ENCODE measurements around the gene LBH. TPM values are rescaled to one million over a fixed set of nuclear protein-coding genes. Genes with fewer than 3 reads are reported as not detected.
A peak's percentile ranks its signal among the peaks of the same experiment; 100 is the strongest.
"Not testable (repeated sequence)": the region's sequence is repeated elsewhere in the genome, so short reads cannot be mapped to it uniquely, and the experiment has no call there.

LBH gene
- total and polyA plus RNA-seq, 3 experiments from 2014 or later: 115 to 156 (median 121) TPM

GRCh38 chr2:30268296-30268871 is 37.0 kb downstream of the LBH start:
- no peak overlapping the region for H3K27ac ChIP-seq (ENCODE audit: low read depth, low read length)

DNA sequence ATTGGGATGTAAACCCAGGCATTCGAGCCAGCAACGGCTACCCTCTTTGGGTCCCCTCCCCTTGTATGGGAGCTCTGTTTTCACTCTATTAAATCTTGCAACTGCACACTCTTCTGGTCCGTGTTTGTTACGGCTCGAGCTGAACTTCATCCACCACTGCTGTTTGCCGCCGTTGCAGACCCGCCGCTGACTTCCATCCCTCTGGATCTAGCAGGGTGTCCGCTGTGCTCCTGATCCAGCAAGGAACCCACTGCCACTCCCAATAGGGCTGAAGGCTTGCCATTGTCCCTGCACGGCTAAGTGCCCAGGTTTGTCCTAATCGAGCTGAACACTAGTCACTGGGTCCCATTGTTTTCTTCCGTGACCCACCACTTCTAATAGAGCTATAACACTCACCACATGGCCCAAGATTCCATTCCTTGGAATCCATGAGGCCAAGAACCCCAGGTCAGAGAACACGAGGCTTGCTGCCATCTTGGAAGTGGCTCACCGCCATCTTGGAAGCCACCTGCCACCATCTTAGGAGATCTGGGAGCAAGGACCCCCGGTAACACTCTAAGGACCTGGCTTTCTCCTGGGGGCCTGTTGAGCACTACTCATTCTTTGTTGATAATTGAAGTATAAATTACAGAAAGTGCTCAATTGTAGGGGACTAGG is 37.9 kb downstream of the LBH start:
- peaks cover 52 to 70% (median 61%) of the 10 kb centered on the region in 3 donors for H3K4me1 Mint-ChIP-seq
- POLR2A ChIA-PET; H3K9me3 Mint-ChIP-seq; H3K27ac ChIP-seq (ENCODE audit: low read depth, low read length); H3K9me3 ChIP-seq (ENCODE audit: low read length); H3K36me3 Mint-ChIP-seq; H3K4me3 ChIP-seq (ENCODE audit: low read length); DNase-seq; H3K27me3 ChIP-seq (ENCODE audit: insufficient read depth, low read length, poor library complexity, severe bottlenecking); H3K36me3 ChIP-seq (ENCODE audit: insufficient read depth, low read length); H3K27me3 Mint-ChIP-seq: not testable (repeated sequence)
- CTCF ChIA-PET: interaction anchor here (1.3 to 2.5 kb wide), 3 partner anchors 12 to 442 kb away, joined by 5 to 7 read pairs (median 5); no protein-coding TSS in a partner anchor
- H3K27ac Mint-ChIP-seq: peak overlapping the region in 7 of 8 donors; percentile 66 to 99 (median 79)
- peaks cover 45% of the 10 kb centered on the region for H3K4me1 ChIP-seq (ENCODE audit: insufficient read depth, low read length)
- peak overlapping the region in 2 of 7 donors; percentile 71 to 78 for H3K4me3 Mint-ChIP-seq

More at GRCh38 chr2:30268296-30268871, 37.0 kb downstream of the LBH start:
- H3K4me3 Mint-ChIP-seq: peak overlapping the region in 4 of 7 donors; percentile 55 to 86 (median 78)
- DNase-seq: no peak
- no peaks in the 10 kb centered on the region for H3K9me3 Mint-ChIP-seq
- ChIA-PET CTCF (interaction anchor here (0.6 to 2.5 kb wide), 4 partner anchors 12 to 443 kb away, joined by 3 to 7 read pairs (median 6); no protein-coding TSS in a partner anchor), POLR2A (interaction anchor here (1.1 to 2.1 kb wide), 2 partner anchors 29 to 37 kb away, joined by 3 to 7 read pairs; partner anchors contain the start of gene LBH)
- peak overlapping the region; percentile 79 to 99 (median 98) for H3K27ac Mint-ChIP-seq
- H3K4me1 Mint-ChIP-seq: peaks cover 54 to 71% (median 65%) of the 10 kb centered on the region in 3 donors
- peaks cover 49% of the 10 kb centered on the region for H3K4me1 ChIP-seq (ENCODE audit: insufficient read depth, low read length)
- H3K27me3 ChIP-seq (ENCODE audit: insufficient read depth, low read length, poor library complexity, severe bottlenecking): no peaks in the 10 kb centered on the region
- H3K9me3 ChIP-seq (ENCODE audit: low read length): no peaks in the 10 kb centered on the region
- H3K4me3 ChIP-seq (ENCODE audit: low read length): peak overlapping the region; percentile 12
- H3K36me3 ChIP-seq (ENCODE audit: insufficient read depth, low read length): no peaks in the 10 kb centered on the region
- no peaks in the 10 kb centered on the region for H3K27me3 Mint-ChIP-seq
- H3K36me3 Mint-ChIP-seq: peaks cover 0 to 2% (median 0%) of the 10 kb centered on the region in 3 donors

DNA sequence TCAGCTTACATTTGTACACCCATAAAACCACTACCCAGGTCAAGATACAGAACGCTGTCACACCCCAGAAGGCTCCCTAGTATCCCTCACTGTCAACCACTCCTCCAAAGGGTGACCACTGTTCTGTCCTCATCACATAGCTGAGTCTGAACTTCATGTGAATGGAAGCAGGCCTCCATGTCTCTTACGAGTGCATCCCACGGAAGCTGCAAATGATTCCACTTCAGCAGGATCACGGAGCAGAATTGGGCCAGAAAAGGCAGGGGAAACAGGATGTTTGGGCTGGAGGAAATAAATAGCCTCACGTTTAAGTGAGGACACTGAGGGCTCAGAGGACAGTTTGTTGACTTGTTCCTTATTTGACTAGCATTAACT is 38.4 kb downstream of the LBH start:
- Mint-ChIP-seq H3K9me3 (no peaks in the 10 kb centered on the region), H3K4me3 (peak overlapping the region in 1 of 7 donors; percentile 19), H3K4me1 (peaks cover 47 to 65% (median 56%) of the 10 kb centered on the region in 3 donors), H3K27me3 (no peaks in the 10 kb centered on the region), H3K27ac (peak overlapping the region in 4 of 8 donors; percentile 64 to 91 (median 70)), H3K36me3 (no peaks in the 10 kb centered on the region)
- ChIA-PET CTCF (interaction anchor here (1.3 to 2.5 kb wide), 3 partner anchors 11 to 442 kb away, joined by 5 to 7 read pairs (median 5); no protein-coding TSS in a partner anchor), POLR2A (no interaction called here)
- no peaks in the 10 kb centered on the region for H3K27me3 ChIP-seq (ENCODE audit: insufficient read depth, low read length, poor library complexity, severe bottlenecking)
- H3K36me3 ChIP-seq (ENCODE audit: insufficient read depth, low read length): no peaks in the 10 kb centered on the region
- H3K9me3 ChIP-seq (ENCODE audit: low read length): no peaks in the 10 kb centered on the region
- no peak for DNase-seq
- H3K4me3 ChIP-seq (ENCODE audit: low read length): no peak overlapping the region
- no peak overlapping the region for H3K27ac ChIP-seq (ENCODE audit: low read depth, low read length)
- peaks cover 40% of the 10 kb centered on the region for H3K4me1 ChIP-seq (ENCODE audit: insufficient read depth, low read length)

DNA sequence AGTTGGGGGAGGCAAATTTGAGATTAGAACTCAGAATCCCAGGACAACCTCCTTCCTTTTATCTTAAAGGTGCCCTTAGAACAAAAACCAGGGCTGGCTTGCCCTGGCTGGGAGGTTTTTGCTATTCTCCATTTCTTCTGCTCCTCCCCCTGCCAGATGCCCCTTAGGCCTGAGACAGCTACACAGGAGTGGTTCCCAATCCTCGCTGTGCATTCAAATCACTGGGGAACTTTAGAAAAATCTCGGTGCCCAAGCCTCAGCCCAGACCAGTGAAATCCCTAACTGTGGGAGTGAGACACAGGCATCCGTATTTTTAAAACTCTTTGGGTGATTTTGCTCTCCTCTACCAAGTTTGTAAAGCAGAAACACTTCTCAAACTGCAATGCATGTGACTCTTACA is 38.8 kb downstream of the LBH start:
- H3K27ac ChIP-seq (ENCODE audit: low read depth, low read length): no peak overlapping the region
- no peaks in the 10 kb centered on the region for H3K36me3 ChIP-seq (ENCODE audit: insufficient read depth, low read length)
- no peak overlapping the region for H3K4me3 ChIP-seq (ENCODE audit: low read length)
- Mint-ChIP-seq H3K4me1 (peaks cover 43 to 61% (median 52%) of the 10 kb centered on the region in 3 donors), H3K4me3 (no peak overlapping the region), H3K36me3 (no peaks in the 10 kb centered on the region), H3K27ac (peak overlapping the region in 1 of 8 donors; percentile 23), H3K9me3 (no peaks in the 10 kb centered on the region), H3K27me3 (no peaks in the 10 kb centered on the region)
- no peaks in the 10 kb centered on the region for H3K9me3 ChIP-seq (ENCODE audit: low read length)
- H3K27me3 ChIP-seq (ENCODE audit: insufficient read depth, low read length, poor library complexity, severe bottlenecking): no peaks in the 10 kb centered on the region
- DNase-seq: no peak
- ChIA-PET CTCF (interaction anchor here (1.3 kb wide), 1 partner anchor 11 kb away, joined by 5 read pairs; no protein-coding TSS in a partner anchor), POLR2A (no interaction called here)
- peaks cover 36% of the 10 kb centered on the region for H3K4me1 ChIP-seq (ENCODE audit: insufficient read depth, low read length)

DNA sequence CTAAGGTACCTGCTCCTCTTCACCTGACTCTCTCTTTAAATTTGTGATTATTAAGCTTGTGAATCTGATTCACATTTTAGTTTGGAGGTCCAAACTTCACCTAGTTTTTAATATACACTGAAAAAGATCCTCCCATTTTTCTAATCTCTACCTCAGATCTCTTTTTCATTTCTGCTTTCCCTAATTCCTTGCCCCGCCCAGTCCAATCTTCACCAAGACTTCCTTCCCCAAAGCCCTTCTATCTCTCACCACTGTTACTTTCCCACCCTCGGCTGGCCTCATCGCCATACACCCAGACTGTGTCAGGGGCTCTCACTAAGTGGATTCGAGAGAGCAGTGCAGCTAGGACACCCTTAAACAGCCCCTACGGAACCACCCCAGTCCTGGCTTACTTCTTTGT is 40.0 kb downstream of the LBH start:
- Mint-ChIP-seq H3K4me1 (peaks cover 32 to 50% (median 41%) of the 10 kb centered on the region in 3 donors), H3K4me3 (no peak overlapping the region), H3K27me3 (no peaks in the 10 kb centered on the region), H3K36me3 (no peaks in the 10 kb centered on the region), H3K9me3 (no peaks in the 10 kb centered on the region), H3K27ac (peak overlapping the region in 3 of 8 donors; percentile 24 to 91 (median 25))
- Histone ChIP-seq H3K4me1 (ENCODE audit: insufficient read depth, low read length) (peaks cover 25% of the 10 kb centered on the region), H3K27ac (ENCODE audit: low read depth, low read length) (no peak overlapping the region), H3K36me3 (ENCODE audit: insufficient read depth, low read length) (no peaks in the 10 kb centered on the region), H3K9me3 (ENCODE audit: low read length) (no peaks in the 10 kb centered on the region), H3K27me3 (ENCODE audit: insufficient read depth, low read length, poor library complexity, severe bottlenecking) (no peaks in the 10 kb centered on the region), H3K4me3 (ENCODE audit: low read length) (no peak overlapping the region)
- no peak for DNase-seq
- CTCF ChIA-PET: interaction anchor here (1.1 kb wide), 2 partner anchors 10 to 32 kb away, joined by 4 read pairs; no protein-coding TSS in a partner anchor
- POLR2A ChIA-PET: no interaction called here

- CTCF ChIA-PET: no interaction called here
Measured at GRCh38 chr2:30272286-30272685, 41.0 kb downstream of the LBH start.

GRCh38 chr2:30272761-30273573 is 41.6 kb downstream of the LBH start:
- H3K9me3 Mint-ChIP-seq: no peaks in the 10 kb centered on the region
- Histone ChIP-seq H3K27me3 (ENCODE audit: insufficient read depth, low read length, poor library complexity, severe bottlenecking) (no peaks in the 10 kb centered on the region), H3K9me3 (ENCODE audit: low read length) (no peaks in the 10 kb centered on the region), H3K27ac (ENCODE audit: low read depth, low read length) (no peak overlapping the region), H3K4me1 (ENCODE audit: insufficient read depth, low read length) (peaks cover 8% of the 10 kb centered on the region), H3K36me3 (ENCODE audit: insufficient read depth, low read length) (no peaks in the 10 kb centered on the region), H3K4me3 (ENCODE audit: low read length) (no peak overlapping the region)
- no peak for DNase-seq
- H3K4me3 Mint-ChIP-seq: no peak overlapping the region
- POLR2A ChIA-PET: interaction anchor here (0.5 kb wide), 1 partner anchor 11 kb away, joined by 7 read pairs; no protein-coding TSS in a partner anchor
- no peaks in the 10 kb centered on the region for H3K36me3 Mint-ChIP-seq
- CTCF ChIA-PET: interaction anchor here (1.6 kb wide), 1 partner anchor 438 kb away, joined by 3 read pairs; no protein-coding TSS in a partner anchor
- no peaks in the 10 kb centered on the region for H3K27me3 Mint-ChIP-seq
- H3K4me1 Mint-ChIP-seq: peaks cover 16 to 39% (median 24%) of the 10 kb centered on the region in 3 donors
- peak overlapping the region in 1 of 8 donors; percentile 75 for H3K27ac Mint-ChIP-seq

More at GRCh38 chr2:30272286-30272685, 41.0 kb downstream of the LBH start:
- no peak overlapping the region for H3K27ac Mint-ChIP-seq
- no peaks in the 10 kb centered on the region for H3K9me3 ChIP-seq (ENCODE audit: low read length)
- no peaks in the 10 kb centered on the region for H3K36me3 Mint-ChIP-seq
- H3K27me3 Mint-ChIP-seq: no peaks in the 10 kb centered on the region
- DNase-seq: no peak
- H3K4me3 Mint-ChIP-seq: no peak overlapping the region
- peaks cover 15% of the 10 kb centered on the region for H3K4me1 ChIP-seq (ENCODE audit: insufficient read depth, low read length)
- no peak overlapping the region for H3K27ac ChIP-seq (ENCODE audit: low read depth, low read length)
- no peaks in the 10 kb centered on the region for H3K36me3 ChIP-seq (ENCODE audit: insufficient read depth, low read length)
- H3K9me3 Mint-ChIP-seq: no peaks in the 10 kb centered on the region
- H3K27me3 ChIP-seq (ENCODE audit: insufficient read depth, low read length, poor library complexity, severe bottlenecking): no peaks in the 10 kb centered on the region
- H3K4me3 ChIP-seq (ENCODE audit: low read length): no peak overlapping the region
- POLR2A ChIA-PET: interaction anchor here (0.5 kb wide), 1 partner anchor 199 kb away, joined by 7 read pairs; no protein-coding TSS in a partner anchor
- H3K4me1 Mint-ChIP-seq: peaks cover 23 to 46% (median 31%) of the 10 kb centered on the region in 3 donors
